Hepatocyte (in vitro differentiated cells): ENCODE results near the gene PPM1H. TPM values are rescaled to one million over a fixed set of nuclear protein-coding genes. Genes with fewer than 3 reads are reported as not detected.

ENCODE experiments used
- DNase-seq: peaks from one replicate; pipeline ENCODE4 v3.0.0-alpha.2; 2016; ENCODE audit warnings: low spot score
- H2AFZ ChIP-seq: fragments of 200-600 bp; sonication (generic); 2 replicates; pipeline ENCODE4 v1.6.0; 2016; ENCODE audit warnings: antibody characterized with exemption, mild to moderate bottlenecking
- H3K27ac ChIP-seq: fragments of 200-600 bp; sonication (generic); 2 replicates; pipeline ENCODE4 v1.5.1; 2016; ENCODE audit warnings: mild to moderate bottlenecking
- H3K27me3 ChIP-seq: fragments of 200-600 bp; sonication (generic); 2 replicates; pipeline ENCODE4 v1.6.1; 2016
- H3K36me3 ChIP-seq: fragments of 200-600 bp; sonication (generic); replicated peaks from 2 replicates; pipeline ENCODE4 v1.5.1; 2016; ENCODE audit warnings: low read depth; ENCODE audit not compliant: insufficient read depth
- H3K4me1 ChIP-seq: fragments of 200-600 bp; sonication (generic); 2 replicates; pipeline ENCODE4 v1.5.1; 2016; ENCODE audit warnings: mild to moderate bottlenecking, moderate library complexity; ENCODE audit not compliant: insufficient read depth
- H3K4me2 ChIP-seq: fragments of 200-600 bp; sonication (generic); 2 replicates; pipeline ENCODE4 v1.6.0; 2016
- H3K4me3 ChIP-seq: fragments of 200-600 bp; sonication (generic); 2 replicates; pipeline ENCODE4 v1.5.1; 2016; ENCODE audit warnings: mild to moderate bottlenecking
- H3K79me2 ChIP-seq: fragments of 200-600 bp; sonication (generic); 2 replicates; pipeline ENCODE4 v1.6.0; 2017; ENCODE audit warnings: mild to moderate bottlenecking
- H3K9me2 ChIP-seq: fragments of 200-600 bp; sonication (generic); replicated peaks from 2 replicates; pipeline ENCODE4 v1.6.0; 2017; ENCODE audit warnings: mild to moderate bottlenecking; ENCODE audit not compliant: insufficient read depth
- H3K9me3 ChIP-seq: fragments of 200-600 bp; sonication (generic); 2 replicates; pipeline ENCODE4 v1.5.1; 2016; ENCODE audit warnings: low read depth, mild to moderate bottlenecking
- H4K20me1 ChIP-seq: fragments of 200-600 bp; sonication (generic); 2 replicates; pipeline ENCODE4 v1.6.0; 2016; ENCODE audit warnings: mild to moderate bottlenecking; ENCODE audit not compliant: insufficient read depth, poor library complexity, severe bottlenecking
- CTCF ChIP-seq: fragments of 200-600 bp; sonication (generic); IDR thresholded peaks from 2 replicates; pipeline ENCODE4 v1.5.1; 2016; ENCODE audit warnings: antibody characterized with exemption, mild to moderate bottlenecking; ENCODE audit not compliant: poor library complexity
- EZH2 ChIP-seq: fragments of 200-600 bp; sonication (generic); IDR thresholded peaks from 2 replicates; pipeline ENCODE4 v1.6.1; 2016; ENCODE audit warnings: antibody characterized with exemption, mild to moderate bottlenecking, borderline replicate concordance
- EZH2phosphoT487 ChIP-seq: fragments of 200-600 bp; sonication (generic); IDR thresholded peaks from one replicate; pipeline ENCODE4 v1.6.1; 2018; ENCODE audit warnings: antibody characterized with exemption, mild to moderate bottlenecking, low read depth, moderate library complexity; ENCODE audit not compliant: unreplicated experiment, severe bottlenecking
- WGBS: methylation state at CpG from one replicate; pipeline ENCODE4 v1.1.6; 2016; ENCODE audit warnings: low lambda C conversion rate; ENCODE audit errors: missing lambda C conversion rate; 5-methylcytosine and 5-hydroxymethylcytosine counted together
- polyA plus RNA-seq: library from polyadenylated mRNA; unstranded; fragments of >200 nt; fragmentation: Nextera tagmentation; extraction: Ambion mirVana; gene quantifications from 2 replicates; pipeline ENCODE4 v1.2.1, GENCODE V29; 2016
- total RNA-seq: library from RNA; depleted of rRNA; stranded (reverse); fragments of >200 nt; gene quantifications from 2 replicates; pipeline ENCODE4 v1.2.3, GENCODE V29; 2014

The PPM1H gene
- total and polyA plus RNA-seq, 2 experiments from 2014 or later: 9.2 to 21.8 TPM

GRCh38 chr12:62629971-62630739, 304.8 kb downstream of the PPM1H start:
- Histone ChIP-seq H3K27ac (no peak overlapping the region), H4K20me1 (no peaks in the 10 kb centered on the region), H3K36me3 (no peaks in the 10 kb centered on the region), H3K4me1 (peaks cover 9% of the 10 kb centered on the region), H3K27me3 (no peaks in the 10 kb centered on the region), H3K9me3 (no peaks in the 10 kb centered on the region), H3K4me3 (no peak overlapping the region), H3K9me2 (no peaks in the 10 kb centered on the region), H3K4me2 (no peak overlapping the region), H3K79me2 (no peaks in the 10 kb centered on the region), H2AFZ (no peak overlapping the region)
- TF ChIP-seq EZH2 (no peak), EZH2phosphoT487 (no peak), CTCF (no peak)
- 76% methylated on average over 5 of the region's 5 CpGs for WGBS
- DNase-seq: no peak

- Histone ChIP-seq H3K27ac (no peak overlapping the region), H3K36me3 (no peaks in the 10 kb centered on the region), H3K9me3 (no peaks in the 10 kb centered on the region), H3K4me2 (no peak overlapping the region), H3K4me3 (no peak overlapping the region), H3K4me1 (peaks cover 9% of the 10 kb centered on the region), H3K79me2 (no peaks in the 10 kb centered on the region), H4K20me1 (no peaks in the 10 kb centered on the region), H3K9me2 (no peaks in the 10 kb centered on the region), H3K27me3 (no peaks in the 10 kb centered on the region), H2AFZ (no peak overlapping the region)
- no peak for DNase-seq
- 50% methylated on average over 4 of the region's 4 CpGs for whole genome bisulfite sequencing
- TF ChIP-seq EZH2phosphoT487 (no peak), CTCF (no peak), EZH2 (no peak)
These were observed 305.5 kb downstream of the PPM1H start for GRCh38 chr12:62629413-62629812.

- H3K27me3 ChIP-seq: no peaks in the 10 kb centered on the region
- TF ChIP-seq EZH2phosphoT487: no peak
- TF ChIP-seq EZH2: no peak
- TF ChIP-seq CTCF: no peak
These were observed 307.8 kb downstream of the PPM1H start for GRCh38 chr12:62627181-62627580.

DNA sequence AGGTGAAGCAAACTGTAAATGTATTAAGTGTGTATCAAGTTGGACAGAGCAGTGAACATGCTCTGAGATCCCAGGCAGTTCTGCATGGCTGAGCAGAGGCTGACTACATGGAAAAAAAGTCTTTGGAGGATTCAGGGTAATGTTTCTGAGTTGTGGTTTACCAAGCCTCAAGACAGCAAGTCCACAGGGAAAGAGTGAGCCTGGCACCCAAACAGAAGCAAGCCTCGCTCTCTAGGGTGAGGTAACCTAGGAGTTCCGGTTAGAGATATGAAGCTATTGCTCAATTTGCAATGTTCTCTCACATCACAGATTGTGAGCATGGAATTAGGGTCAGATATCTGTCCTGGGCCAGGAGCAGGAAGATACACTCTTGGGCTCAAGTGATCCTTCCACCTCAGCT, 309.7 kb downstream of the PPM1H start:
- Histone ChIP-seq H3K79me2 (no peaks in the 10 kb centered on the region), H2AFZ (no peak overlapping the region), H3K27ac (peak overlapping the region; percentile 4), H3K9me2 (no peaks in the 10 kb centered on the region), H3K9me3 (no peaks in the 10 kb centered on the region), H3K4me3 (no peak overlapping the region), H3K4me1 (no peaks in the 10 kb centered on the region), H3K36me3 (no peaks in the 10 kb centered on the region), H3K27me3 (no peaks in the 10 kb centered on the region), H4K20me1 (no peaks in the 10 kb centered on the region), H3K4me2 (no peak overlapping the region)
- DNase-seq: peak; percentile 50
- TF ChIP-seq EZH2 (no peak), CTCF (no peak), EZH2phosphoT487 (no peak)
- 83% methylated on average over 2 of the region's 2 CpGs for WGBS

More at GRCh38 chr12:62627181-62627580, 307.8 kb downstream of the PPM1H start:
- no peak for DNase-seq
- Histone ChIP-seq H2AFZ (no peak overlapping the region), H3K9me3 (no peaks in the 10 kb centered on the region), H3K4me1 (peaks cover 3% of the 10 kb centered on the region), H3K27ac (no peak overlapping the region), H3K9me2 (no peaks in the 10 kb centered on the region), H3K79me2 (no peaks in the 10 kb centered on the region), H3K4me2 (no peak overlapping the region), H4K20me1 (no peaks in the 10 kb centered on the region), H3K36me3 (no peaks in the 10 kb centered on the region), H3K4me3 (no peak overlapping the region)
- WGBS: 88% methylated on average over 2 of the region's 2 CpGs
